Endothelial cell of umbilical vein (primary cell): ENCODE data around the gene TBPL1. TPM values are rescaled to one million over a fixed set of nuclear protein-coding genes. Genes with fewer than 3 reads are reported as not detected.

Experiments
- BruUV-seq: library from RNA; stranded (reverse); fragments of 400-500 nt; replicated peaks from 2 replicates; lab custom pipeline; 2021; lab: Mats Ljungman, UMichigan
- CTCF ChIA-PET: fragments of 300-600, 350-600 bp; sonication (Branson Sonifier 250); formaldehyde crosslinking; loops from one replicate; lab custom pipeline; 2021; ENCODE audit warnings: antibody characterized with exemption, inconsistent platforms; lab: Charles Lee
- POLR2A ChIA-PET: fragments of 300-600, 350-600 bp; sonication (Branson Sonifier 250); formaldehyde crosslinking; loops from one replicate; lab custom pipeline; 2021; ENCODE audit warnings: antibody characterized with exemption, inconsistent platforms; lab: Charles Lee
- DNase-seq: peaks from one replicate; pipeline ENCODE4 v3.0.0-alpha.2; 2011; ENCODE audit warnings: low read depth, low spot score
- FAIRE-seq: peaks from 2 replicates; lab custom pipeline; 2011; peaks lifted over from hg19 to GRCh38; lab: Jason Lieb, UNC
- H2AFZ ChIP-seq: 2 replicates; pipeline ENCODE4 v1.6.0; 2012; ENCODE audit warnings: low read depth, low read length, control low read depth, inconsistent platforms
- H3K27ac ChIP-seq: 2 replicates; pipeline ENCODE4 v1.5.1; 2011; ENCODE audit warnings: low read depth, mild to moderate bottlenecking, control low read depth, low read length, moderate library complexity; ENCODE audit not compliant: insufficient read depth
- H3K27me3 ChIP-seq, 2 experiments: 2 replicates each; pipeline versions ENCODE4 v1.6.0 to v1.6.1; 2011; ENCODE audit warnings: low read length in 2 of 2, mixed read lengths in 1 of 2; ENCODE audit not compliant: control insufficient read depth in 2 of 2, insufficient read depth in 2 of 2
- H3K36me3 ChIP-seq, 2 experiments: 2 replicates in 1 of 2; 3 replicates in 1 of 2; pipeline ENCODE4 v1.5.1; 2011; ENCODE audit warnings: low read length in 2 of 2, mild to moderate bottlenecking in 1 of 2, moderate library complexity in 1 of 2; ENCODE audit not compliant: control insufficient read depth in 2 of 2, insufficient read depth in 2 of 2; ENCODE audit errors: extremely low read depth in 1 of 2
- H3K4me1 ChIP-seq: 3 replicates; pipeline ENCODE4 v1.5.1; 2011; ENCODE audit warnings: mild to moderate bottlenecking, low read length; ENCODE audit not compliant: control insufficient read depth, insufficient read depth; ENCODE audit errors: extremely low read depth
- H3K4me2 ChIP-seq: 2 replicates; pipeline ENCODE4 v1.6.1; 2011; ENCODE audit warnings: low read length, control low read depth, mixed read lengths; ENCODE audit not compliant: insufficient read depth
- H3K4me3 ChIP-seq, 3 experiments: fragments of 200-600 bp in 1 of 3; sonication (generic), shearing (Covaris generic) in 1 of 3; replicated peaks in 1 of 3; 2 replicates each; pipeline ENCODE4 v1.5.1; 2011 to 2016; ENCODE audit warnings: control low read depth in 3 of 3, low read length in 3 of 3, mild to moderate bottlenecking in 2 of 3, inconsistent platforms in 1 of 3, low read depth in 1 of 3, moderate library complexity in 1 of 3; ENCODE audit not compliant: insufficient read depth in 1 of 3
- H3K79me2 ChIP-seq: 2 replicates; pipeline ENCODE4 v1.6.0; 2012; ENCODE audit warnings: low read length, inconsistent platforms; ENCODE audit not compliant: control insufficient read depth, insufficient read depth
- H3K9ac ChIP-seq: replicated peaks from 2 replicates; pipeline ENCODE3; 2011; ENCODE audit warnings: low read length, control low read depth; ENCODE audit not compliant: insufficient read depth; ENCODE audit errors: extremely low read depth
- H3K9me1 ChIP-seq: replicated peaks from 3 replicates; pipeline ENCODE4 v1.6.0; 2011; ENCODE audit warnings: mild to moderate bottlenecking, low read length; ENCODE audit not compliant: control insufficient read depth, insufficient read depth; ENCODE audit errors: extremely low read depth
- H3K9me3 ChIP-seq: replicated peaks from 2 replicates; pipeline ENCODE4 v1.5.1; 2012; ENCODE audit warnings: low read length, inconsistent platforms; ENCODE audit not compliant: control insufficient read depth, insufficient read depth
- H4K20me1 ChIP-seq: replicated peaks from 2 replicates; pipeline ENCODE3; 2011; ENCODE audit warnings: mild to moderate bottlenecking, low read length; ENCODE audit not compliant: control insufficient read depth, insufficient read depth; ENCODE audit errors: extremely low read depth
- CTCF ChIP-seq, 2 donors: IDR thresholded peaks; 1 replicate in 1 of 2; 2 replicates in 1 of 2; pipeline ENCODE4 v1.5.1; 2011; ENCODE audit warnings: low read length in 2 of 2, mild to moderate bottlenecking in 2 of 2, moderate library complexity in 2 of 2, control low read depth in 1 of 2, inconsistent platforms in 1 of 2, low read depth in 1 of 2; ENCODE audit not compliant: insufficient read depth in 1 of 2; ENCODE audit errors: extremely low read depth in 1 of 2
- EZH2 ChIP-seq: IDR thresholded peaks from 2 replicates; pipeline ENCODE4 v1.6.1; 2012; ENCODE audit warnings: borderline replicate concordance, low read depth, mild to moderate bottlenecking, moderate library complexity, low read length, inconsistent platforms; ENCODE audit not compliant: severe bottlenecking
- FOS ChIP-seq: IDR thresholded peaks from 2 replicates; pipeline ENCODE4 v1.6.1; 2011; ENCODE audit warnings: mild to moderate bottlenecking, low read length, moderate library complexity, borderline replicate concordance; ENCODE audit not compliant: insufficient read depth
- GATA2 ChIP-seq: IDR thresholded peaks from 2 replicates; pipeline ENCODE4 v1.7.0; 2011; ENCODE audit warnings: low read depth, mild to moderate bottlenecking, moderate library complexity, mixed read lengths, low read length; ENCODE audit not compliant: insufficient read length, insufficient read depth
- JUN ChIP-seq: IDR thresholded peaks from 2 replicates; pipeline ENCODE4 v1.6.1; 2011; ENCODE audit warnings: borderline replicate concordance, low read depth; ENCODE audit not compliant: insufficient read length, insufficient read depth
- MAX ChIP-seq: IDR thresholded peaks from 2 replicates; pipeline ENCODE4 v1.6.1; 2011; ENCODE audit not compliant: insufficient read depth, insufficient read length
- MYC ChIP-seq: IDR thresholded peaks from one replicate; pipeline ENCODE4 v1.6.1; 2011; ENCODE audit warnings: mild to moderate bottlenecking, low read depth, low read length
- POLR2A ChIP-seq: IDR thresholded peaks from 2 replicates; pipeline ENCODE4 v1.6.1; 2012; ENCODE audit warnings: low read depth, mild to moderate bottlenecking, control low read depth, low read length
- POLR2AphosphoS5 ChIP-seq: IDR thresholded peaks from 2 replicates; pipeline ENCODE4 v1.6.1; 2012; ENCODE audit warnings: low read depth, mild to moderate bottlenecking, control low read depth, low read length, moderate library complexity; ENCODE audit not compliant: insufficient read depth
- dilution Hi-C: fragments of 300-500 bp; cut with MboI; formaldehyde crosslinking; loops from one replicate; pipeline ENCODE4 v1.15.0; 2019; ENCODE audit warnings: low sequenced_read_pairs; ENCODE audit not compliant: extremely low pct_ligation_motif_present
- intact Hi-C: fragments of 100-400 bp; cut with micrococcal nuclease; formaldehyde crosslinking; loops from one replicate; pipeline ENCODE4 v1.10.0; 2022
- polyA plus RNA-seq, 4 experiments: library from polyadenylated mRNA; depleted of rRNA in 3 of 4; stranded (reverse) in 3 of 4; unstranded in 1 of 4; fragments of >200 nt; gene quantifications; 2 replicates each; pipeline versions ENCODE4 v1.2.1 to v1.2.3, GENCODE V29; 2011 to 2012; ENCODE audit warnings: missing spikeins in 1 of 4
- total RNA-seq: library from RNA; stranded (reverse); gene quantifications from 2 replicates; pipeline ENCODE4 v1.2.3, GENCODE V29; 2021

Gene TBPL1
- total and polyA plus RNA-seq, 2 donors (not counting 3 experiments of a cell fraction or from before 2014, with no cell fraction given), result 19.6 to 31.2 TPM

- Histone ChIP-seq H3K4me3 (no peak overlapping the region), H3K4me2 (no peak overlapping the region), H3K4me1 (peaks cover 11% of the 10 kb centered on the region), H3K9ac (no peak overlapping the region), H4K20me1 (no peaks in the 10 kb centered on the region), H3K27ac (no peak overlapping the region), H3K9me3 (no peaks in the 10 kb centered on the region), H2AFZ (no peak overlapping the region), H3K27me3 (no peaks in the 10 kb centered on the region), H3K79me2 (no peaks in the 10 kb centered on the region), H3K36me3 (no peaks in the 10 kb centered on the region), H3K9me1 (no peaks in the 10 kb centered on the region)
- no peak for FAIRE-seq
- dilution Hi-C loops, result no loop called here
- ChIA-PET CTCF (interaction anchor here (0.6 to 1.0 kb wide), 2 partner anchors 69 to 72 kb away, joined by 3 to 4 read pairs; no protein-coding TSS in a partner anchor), POLR2A (no interaction called here)
- BruUV-seq, result no TSS peak
- intact Hi-C loops, result no loop called here
- DNase-seq, result no peak
- no peak for TF ChIP-seq GATA2
- no peak for TF ChIP-seq EZH2
- no peak for TF ChIP-seq CTCF (IDR thresholded peaks at IDR 0.05; ENCODE audit: extremely low read depth in 1 of 2, insufficient read depth in 1 of 2, low read depth in 1 of 2, low read length in 2 of 2)
- no peak for TF ChIP-seq POLR2AphosphoS5
- no peak for TF ChIP-seq POLR2A
- TF ChIP-seq JUN, result no peak
- no peak for TF ChIP-seq FOS
- TF ChIP-seq MAX, result no peak
- no peak for TF ChIP-seq MYC
Observed at GRCh38 chr6:133992992-133993680, 40.1 kb downstream of the TBPL1 start.
